ENCODE results near the gene DNAH14. TPM values are rescaled to one million over a fixed set of nuclear protein-coding genes. Genes with fewer than 3 reads are reported as not detected.

DNAH14 gene
- total and polyA plus RNA-seq, 2 of the 4 experiments (the other 2 are of a cell fraction): 2.7 to 3.6 TPM

DNA sequence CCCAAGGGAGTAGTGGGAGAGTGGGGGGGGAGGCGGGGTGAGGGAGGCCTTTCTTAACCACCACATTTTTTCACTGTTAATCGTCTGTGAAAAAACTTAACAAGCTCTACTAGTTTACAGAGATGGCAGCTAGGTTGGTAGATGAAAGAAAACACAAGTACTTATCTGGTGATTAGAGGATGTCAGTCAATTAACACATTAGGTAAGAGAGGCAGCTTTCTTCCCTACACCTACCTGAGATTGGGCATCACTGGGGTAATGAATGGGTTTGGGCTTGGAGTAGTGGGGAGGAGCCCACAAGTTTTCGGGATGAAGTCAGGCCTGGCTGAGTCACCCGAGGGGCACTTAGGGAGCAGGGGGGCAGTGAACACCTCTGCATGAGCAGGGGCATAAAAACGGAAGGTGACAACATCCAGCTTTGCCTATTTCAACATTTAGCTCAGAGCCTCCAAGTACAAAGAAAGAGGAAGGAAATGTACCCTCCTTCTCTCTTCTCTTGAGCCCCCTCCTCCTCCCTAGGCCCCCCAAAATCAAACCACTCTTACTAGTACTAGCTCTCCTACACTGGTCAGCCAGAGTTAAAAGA lies 495.8 kb downstream of the DNAH14 start:
- H3K14ac ChIP-seq (replicated peaks; ENCODE audit: low read depth, low read length): peak overlapping the region; percentile 59; the same call in 1 of the 2 replicates
- no CpG with 5 or more reads among the region's 5 CpGs for WGBS, 2 experiments (ENCODE audit: extremely low coverage in 2 of 2, insufficient read length in 1 of 2)
- H2AK9ac ChIP-seq (replicated peaks; ENCODE audit: low read depth, low read length, poor library complexity): peak overlapping the region; percentile 47
- no peaks in the 10 kb centered on the region for H3K36me3 ChIP-seq (ENCODE audit: control insufficient read depth, insufficient read depth, low read length)
- H3K56ac ChIP-seq (ENCODE audit: extremely low read depth, insufficient read depth, low read length): no peak overlapping the region
- TF ChIP-seq, protein P1, sequence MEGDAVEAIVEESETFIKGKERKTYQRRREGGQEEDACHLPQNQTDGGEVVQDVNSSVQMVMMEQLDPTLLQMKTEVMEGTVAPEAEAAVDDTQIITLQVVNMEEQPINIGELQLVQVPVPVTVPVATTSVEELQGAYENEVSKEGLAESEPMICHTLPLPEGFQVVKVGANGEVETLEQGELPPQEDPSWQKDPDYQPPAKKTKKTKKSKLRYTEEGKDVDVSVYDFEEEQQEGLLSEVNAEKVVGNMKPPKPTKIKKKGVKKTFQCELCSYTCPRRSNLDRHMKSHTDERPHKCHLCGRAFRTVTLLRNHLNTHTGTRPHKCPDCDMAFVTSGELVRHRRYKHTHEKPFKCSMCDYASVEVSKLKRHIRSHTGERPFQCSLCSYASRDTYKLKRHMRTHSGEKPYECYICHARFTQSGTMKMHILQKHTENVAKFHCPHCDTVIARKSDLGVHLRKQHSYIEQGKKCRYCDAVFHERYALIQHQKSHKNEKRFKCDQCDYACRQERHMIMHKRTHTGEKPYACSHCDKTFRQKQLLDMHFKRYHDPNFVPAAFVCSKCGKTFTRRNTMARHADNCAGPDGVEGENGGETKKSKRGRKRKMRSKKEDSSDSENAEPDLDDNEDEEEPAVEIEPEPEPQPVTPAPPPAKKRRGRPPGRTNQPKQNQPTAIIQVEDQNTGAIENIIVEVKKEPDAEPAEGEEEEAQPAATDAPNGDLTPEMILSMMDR (conservative IDR thresholded peaks at IDR 0.05; ENCODE audit: low read depth, low read length): no peak
- TF ChIP-seq MAZ (IDR thresholded peaks at IDR 0.05; ENCODE audit: borderline replicate concordance, low read depth, low read length) (peak; percentile 44; the same call in 1 of the 2 replicates), RFX5 (IDR thresholded peaks at IDR 0.05; ENCODE audit: low read depth, low read length) (no peak), RCOR1 (IDR thresholded peaks at IDR 0.05; ENCODE audit: insufficient replicate concordance, low read length) (no peak), CHD1 (IDR thresholded peaks at IDR 0.05; ENCODE audit: low read depth, low read length) (no peak), RAD21 (IDR thresholded peaks at IDR 0.05; ENCODE audit: low read length) (no peak), FOS (IDR thresholded peaks at IDR 0.05; ENCODE audit: low read depth, low read length) (0 out of 2 replicates have a peak, but pooled peaks have one; percentile 43)
- POLR2A ChIA-PET (ENCODE audit: unreplicated experiment): no interaction called here
- H3K4me2 ChIP-seq (ENCODE audit: low read depth, low read length): peak overlapping the region; percentile 80
- H2AFZ ChIP-seq (replicated peaks; ENCODE audit: low read length, poor library complexity): peak overlapping the region; percentile 58
- no peaks in the 10 kb centered on the region for H3K9me3 ChIP-seq (ENCODE audit: control insufficient read depth, insufficient read depth, low read length)
- H3K9me1 ChIP-seq (ENCODE audit: insufficient read depth, low read length): peaks cover 12% of the 10 kb centered on the region
- dilution Hi-C loops (cut with HindIII; ENCODE audit: low sequenced_read_pairs, unreplicated experiment): no loop called here
- CTCF ChIA-PET: interaction anchor here (0.6 to 1.4 kb wide), 2 partner anchors 10 to 700 kb away, joined by 3 to 4 read pairs; no protein-coding TSS in a partner anchor
- H2AK5ac ChIP-seq (ENCODE audit: low read depth, low read length): peak overlapping the region; percentile 72; the same call in 1 of the 2 replicates
- H3K27me3 ChIP-seq (ENCODE audit: control insufficient read depth, insufficient read depth, low read length): no peaks in the 10 kb centered on the region
- H3K9ac ChIP-seq (ENCODE audit: low read depth, low read length): no peak overlapping the region
- peak overlapping the region; percentile 16; the same call in 1 of the 2 replicates for H3K18ac ChIP-seq (ENCODE audit: low read depth, low read length)
- intact Hi-C loops (cut with micrococcal nuclease): no loop called here
- H2BK15ac ChIP-seq (ENCODE audit: low read depth, low read length): peak overlapping the region; percentile 79; the same call in 1 of the 3 replicates
- in situ Hi-C loops (cut with MboI; ENCODE audit: low sequenced_read_pairs): no loop called here
- DNase-seq (peak; percentile 48), ATAC-seq (ENCODE audit: low read depth) (no peak)
- 0 out of 2 replicates have a peak overlapping the region, but pooled peaks have one; percentile 34 for H2BK20ac ChIP-seq (ENCODE audit: low read depth, low read length)
- peak overlapping the region; percentile 78 for H3K4ac ChIP-seq (ENCODE audit: low read depth, low read length)
- no peak overlapping the region for H3K27ac ChIP-seq (ENCODE audit: insufficient read depth, low read length)
- peaks cover 16% of the 10 kb centered on the region for H3K4me1 ChIP-seq (ENCODE audit: control insufficient read depth, insufficient read depth, low read length)
- peak overlapping the region; percentile 29; the same call in 1 of the 2 replicates for H4K91ac ChIP-seq (ENCODE audit: insufficient read depth, low read depth, low read length)
- peak overlapping the region; percentile 50 for H4K5ac ChIP-seq (ENCODE audit: low read depth, low read length)
- BruUV-seq (replicated peaks): no TSS peak
- H3K4me3 ChIP-seq (ENCODE audit: insufficient read depth, low read depth, low read length): no peak overlapping the region
- peak overlapping the region; percentile 86; the same call in 1 of the 2 replicates for H3K23ac ChIP-seq (ENCODE audit: low read depth, low read length)
- H2BK120ac ChIP-seq (ENCODE audit: low read depth, low read length): peak overlapping the region; percentile 66
- H4K20me1 ChIP-seq (ENCODE audit: insufficient read depth, low read length): peaks cover 31% of the 10 kb centered on the region; the same call in 1 of the 2 replicates
- peak overlapping the region; percentile 72 for H2BK5ac ChIP-seq (ENCODE audit: low read depth, low read length, poor library complexity, severe bottlenecking)
- peaks cover 18 to 49% of the 10 kb centered on the region in 2 experiments for H3K79me1 ChIP-seq (ENCODE audit: low read depth in 1 of 2, low read length in 2 of 2)
- peak overlapping the region in 1 of 2 experiments; percentile 39; a peak in 2 of 4 replicates for H4K8ac ChIP-seq (ENCODE audit: low read depth in 2 of 2, low read length in 2 of 2)

Measured in IMR-90 (cell line).